ENCODE results near the gene VWA7. TPM values are rescaled to one million over a fixed set of nuclear protein-coding genes. Genes with fewer than 3 reads are reported as not detected.
A peak's percentile ranks its signal among the peaks of the same experiment; 100 is the strongest.
"Not testable (repeated sequence)": the region's sequence is repeated elsewhere in the genome, so short reads cannot be mapped to it uniquely, and the experiment has no call there.

Gene VWA7
- polyA plus RNA-seq, 12 donors, result 1.1 to 4.1 (median 2.1) TPM; not detected in 2

DNA sequence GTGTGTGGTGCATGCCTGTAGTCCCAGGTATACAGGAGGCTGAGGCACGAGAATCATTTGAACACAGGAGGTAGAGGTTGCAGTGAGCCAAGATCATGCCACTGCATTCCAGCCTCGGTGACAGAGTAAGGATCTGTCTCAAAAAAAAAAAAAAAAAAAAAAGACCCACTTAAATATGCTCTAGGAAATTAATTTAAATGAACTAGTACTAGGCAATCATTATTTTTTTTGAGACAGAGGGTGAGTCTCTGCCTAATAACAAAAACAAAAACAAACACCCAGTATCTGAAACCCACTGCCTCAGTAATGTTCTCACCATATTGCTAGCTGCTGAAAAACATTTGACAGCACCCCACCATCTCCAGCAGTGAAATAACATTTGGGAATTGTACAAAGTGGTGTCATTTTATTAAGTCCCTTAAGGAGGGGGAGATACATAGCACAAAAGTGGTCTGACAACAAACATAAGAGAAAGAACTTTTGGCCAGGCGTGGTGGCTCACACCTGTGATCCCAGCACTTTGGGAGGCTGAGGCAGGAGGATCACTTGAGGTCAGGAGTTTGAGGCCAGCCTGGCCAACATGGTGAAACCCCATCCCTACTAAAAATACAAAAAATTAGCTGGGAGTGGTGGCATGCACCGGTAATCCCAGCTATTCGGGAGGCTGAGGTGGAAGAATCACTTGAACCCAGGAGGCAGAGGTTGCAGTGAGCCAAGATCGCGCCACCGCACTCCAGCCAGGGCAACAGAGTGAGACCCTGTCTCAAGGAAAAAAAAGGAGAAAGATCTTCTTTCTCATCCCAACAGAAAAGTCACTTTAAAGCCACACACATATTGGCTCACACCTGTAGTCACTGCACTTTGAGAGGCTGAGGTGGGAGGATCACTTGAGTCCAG is 24.2 kb upstream of the VWA7 start:
- not testable (repeated sequence) for DNase-seq

DNA sequence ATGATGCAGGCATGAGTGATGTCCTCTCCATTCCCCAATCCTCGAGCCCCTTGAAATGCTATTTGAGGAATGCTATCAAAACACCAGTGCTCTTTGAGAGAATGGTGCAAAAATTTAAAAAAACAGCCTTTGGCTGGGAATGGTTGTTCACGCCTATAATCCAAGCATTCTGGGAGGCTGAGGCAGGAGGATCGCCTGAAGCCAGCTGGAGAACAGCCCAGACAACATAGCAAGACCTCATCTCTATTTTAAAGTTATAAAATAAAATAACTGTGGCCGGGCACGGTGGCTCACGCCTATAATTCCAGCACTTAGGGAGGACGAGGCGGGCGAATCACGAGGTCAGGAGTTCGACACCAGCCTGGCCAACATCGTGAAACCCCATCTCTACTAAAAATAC is 22.7 kb upstream of the VWA7 start:
- peak; percentile 38 for DNase-seq

DNA sequence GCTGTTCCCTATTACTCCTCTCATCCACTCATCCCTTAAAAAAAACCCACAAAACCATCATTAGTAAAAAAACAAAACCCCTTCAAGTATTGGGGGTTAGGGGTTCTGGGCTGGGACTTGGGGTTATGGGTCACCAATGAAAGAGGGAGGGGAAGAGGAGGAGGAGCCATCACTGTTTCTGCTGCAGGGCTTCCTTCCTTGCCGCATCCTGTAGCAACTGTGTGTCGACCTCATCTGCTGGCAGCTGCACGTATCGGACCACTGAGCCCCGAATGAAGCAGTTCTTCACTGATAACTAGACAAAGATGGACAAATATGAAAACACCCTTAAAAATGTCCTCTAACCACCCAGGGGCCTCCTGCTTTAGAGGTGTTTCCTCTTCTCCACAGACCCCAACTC is 20.5 kb upstream of the VWA7 start:
- DNase-seq, result no peak

DNA sequence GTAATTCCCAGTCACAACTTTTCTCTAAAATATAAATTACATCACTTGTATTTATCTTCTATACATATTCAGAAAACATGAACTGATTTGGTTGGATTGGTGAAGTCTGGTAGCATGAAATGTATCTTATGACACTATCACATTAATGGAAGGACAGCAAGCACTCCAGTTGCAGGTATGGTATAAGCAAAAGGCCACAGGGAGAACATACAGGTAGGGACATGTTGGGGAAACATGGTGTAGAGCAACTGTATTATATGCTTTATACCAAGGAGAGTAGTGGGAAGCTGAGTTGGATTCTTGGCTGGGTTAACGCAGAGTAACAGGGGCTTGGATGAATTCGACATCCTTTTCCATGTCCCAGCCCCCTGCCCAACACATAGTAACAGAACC is 19.9 kb upstream of the VWA7 start:
- DNase-seq, result no peak

DNA sequence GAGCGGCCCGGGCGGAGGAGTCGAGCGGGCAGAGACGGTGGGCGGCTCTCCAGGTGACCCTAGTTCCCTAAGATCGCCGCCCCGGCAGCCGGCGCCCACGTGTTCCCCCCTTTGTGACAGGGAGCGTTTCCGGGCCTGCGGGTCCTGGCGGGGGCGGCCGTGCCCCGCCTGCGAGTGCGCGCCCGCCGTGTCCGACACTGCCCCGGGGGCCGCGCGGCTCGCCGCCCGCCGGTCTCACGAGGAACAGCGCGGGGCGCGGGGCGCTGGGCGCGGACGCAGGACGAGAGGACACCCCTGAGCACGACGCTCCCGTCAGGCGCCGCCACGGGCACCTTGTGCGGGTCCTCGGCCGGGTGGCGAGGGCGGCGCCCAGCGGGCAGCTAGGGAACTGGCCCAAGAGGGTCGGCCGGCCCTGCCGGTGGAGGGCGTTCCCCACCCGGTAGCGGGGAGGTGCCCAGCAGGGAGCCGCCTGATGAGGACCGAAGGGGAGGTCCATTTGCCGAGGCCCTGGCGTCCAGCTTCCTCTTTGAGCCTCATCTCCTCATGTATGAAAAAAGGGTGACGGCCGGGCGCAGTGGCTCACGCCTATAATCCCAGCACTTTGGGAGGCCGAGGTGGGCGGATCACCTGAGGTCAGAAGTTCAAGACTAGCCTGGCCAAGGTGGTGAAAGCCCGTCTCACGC is 18.6 kb upstream of the VWA7 start, which contains the start of gene VARS1:
Gene VARS1 (minus strand): TSS at position 137 of the 683 bp plus-strand sequence. CDS start 535 bp downstream, outside the sequence.
- DNase-seq, result peak; percentile 82

DNA sequence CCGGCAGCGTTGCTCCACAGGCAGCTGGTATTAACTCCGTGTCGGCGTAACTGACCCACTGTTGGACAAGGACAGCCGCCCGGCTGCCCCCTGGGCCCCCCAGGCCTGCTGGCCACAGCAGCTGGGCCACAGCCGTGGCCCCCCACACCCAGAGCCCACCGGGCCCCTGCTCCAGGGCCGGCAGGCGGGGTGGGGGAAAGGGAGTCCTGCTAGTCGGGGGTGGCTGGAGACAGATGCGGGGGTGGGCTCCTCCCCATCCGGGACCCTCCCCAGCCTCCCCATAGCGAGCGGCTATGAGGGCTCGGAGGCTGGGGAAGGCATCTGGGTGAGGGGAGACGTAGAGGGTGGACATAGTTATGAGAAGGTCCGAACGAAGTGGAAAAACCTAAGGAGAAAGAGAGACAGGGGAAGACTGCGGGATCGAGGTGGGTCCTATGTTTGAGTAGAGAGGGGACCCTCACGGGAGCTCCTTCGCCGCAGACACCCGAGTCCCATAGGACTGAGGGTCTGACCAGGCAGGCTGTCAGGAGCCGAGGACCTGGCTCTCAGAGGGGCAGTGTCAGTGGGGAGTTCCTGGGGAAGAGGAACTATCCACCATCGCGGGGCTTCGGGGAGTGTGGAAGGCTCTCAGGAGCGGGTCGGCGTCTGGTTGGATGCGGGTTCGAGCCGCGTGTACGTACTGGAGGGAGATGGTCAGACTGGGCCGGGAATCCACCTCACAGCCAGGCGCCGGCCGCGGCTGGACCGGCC is 17.9 kb upstream of the VWA7 start:
- DNase-seq, result peak; percentile 19

DNA sequence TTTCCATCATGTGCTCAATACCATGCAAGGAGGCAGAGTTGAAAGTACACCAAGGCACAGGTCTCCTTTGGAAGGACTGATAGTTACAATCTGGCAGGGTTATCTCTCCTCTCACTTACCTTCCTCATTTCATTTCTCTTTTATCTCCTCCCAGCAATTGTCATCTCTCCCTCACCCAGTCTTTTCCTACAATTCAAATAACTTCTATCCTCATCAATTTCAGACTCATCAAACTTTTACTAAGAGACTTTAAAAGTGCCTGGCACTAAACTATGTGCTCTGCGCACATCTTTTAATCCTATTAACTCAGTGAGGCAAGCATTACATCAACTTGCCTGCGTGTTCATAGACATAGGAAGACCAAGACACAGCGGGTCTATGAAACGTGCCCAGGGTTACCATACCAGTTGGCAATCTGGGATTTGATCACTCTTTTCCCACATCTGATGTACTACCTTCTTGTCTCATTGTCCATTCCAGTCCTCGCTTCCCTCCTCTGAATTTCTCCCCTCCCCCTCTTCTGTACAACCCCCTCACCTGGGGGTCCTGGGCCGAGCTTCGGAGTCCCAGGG is 17.3 kb upstream of the VWA7 start:
- peak; percentile 17 for DNase-seq

DNA sequence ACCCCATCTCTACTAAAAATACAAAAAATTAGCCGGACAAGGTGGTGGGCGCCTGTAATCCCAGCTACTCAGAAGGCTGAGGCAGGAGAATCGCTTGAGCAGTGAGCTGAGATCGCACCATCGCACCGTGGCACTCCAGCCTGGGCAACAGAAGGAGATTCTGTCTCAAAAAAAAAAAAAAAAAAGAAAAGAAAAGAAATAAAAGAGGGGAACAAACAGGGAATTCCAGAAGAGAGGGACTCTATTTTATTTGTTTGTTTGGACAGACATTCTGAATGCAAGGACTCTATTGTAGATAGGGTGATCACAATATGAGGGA is 16.8 kb upstream of the VWA7 start:
- DNase-seq, result not testable (repeated sequence)

DNA sequence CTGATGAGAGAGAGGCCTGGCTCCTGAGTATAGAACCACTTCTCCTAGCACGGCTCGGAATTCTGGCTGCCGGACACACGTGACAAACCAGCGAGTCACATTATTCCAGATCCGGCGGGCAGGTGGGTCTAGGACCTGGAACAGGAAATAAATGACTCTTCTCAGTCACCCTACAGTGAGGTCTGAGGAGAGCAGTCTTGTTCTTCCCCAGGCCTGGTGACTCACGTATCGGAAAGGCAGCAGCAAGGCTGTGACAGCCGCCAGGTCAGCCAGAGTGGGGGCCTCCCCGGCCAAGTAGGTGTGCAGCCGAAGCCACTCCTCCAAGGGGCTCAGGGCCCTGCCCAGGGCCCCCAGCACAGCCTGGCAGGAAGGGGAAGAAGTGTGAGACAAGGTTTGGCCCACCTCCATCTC is 15.6 kb upstream of the VWA7 start:
- DNase-seq, result no peak

DNA sequence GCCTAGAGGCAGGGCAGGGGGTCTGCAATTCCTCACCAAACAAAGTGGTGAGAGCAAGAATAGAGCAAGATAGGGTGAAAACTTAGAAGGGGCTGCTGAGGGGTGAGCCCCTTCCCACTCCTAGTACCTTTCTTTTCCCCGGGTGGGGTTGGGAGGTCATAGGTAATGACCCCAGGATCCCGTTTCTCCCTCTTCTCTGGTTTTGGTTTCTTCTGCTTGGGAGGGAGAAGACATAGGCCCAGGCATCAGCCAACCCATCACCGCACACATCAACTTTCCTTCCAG is 14.9 kb upstream of the VWA7 start:
- DNase-seq, result no peak

DNA sequence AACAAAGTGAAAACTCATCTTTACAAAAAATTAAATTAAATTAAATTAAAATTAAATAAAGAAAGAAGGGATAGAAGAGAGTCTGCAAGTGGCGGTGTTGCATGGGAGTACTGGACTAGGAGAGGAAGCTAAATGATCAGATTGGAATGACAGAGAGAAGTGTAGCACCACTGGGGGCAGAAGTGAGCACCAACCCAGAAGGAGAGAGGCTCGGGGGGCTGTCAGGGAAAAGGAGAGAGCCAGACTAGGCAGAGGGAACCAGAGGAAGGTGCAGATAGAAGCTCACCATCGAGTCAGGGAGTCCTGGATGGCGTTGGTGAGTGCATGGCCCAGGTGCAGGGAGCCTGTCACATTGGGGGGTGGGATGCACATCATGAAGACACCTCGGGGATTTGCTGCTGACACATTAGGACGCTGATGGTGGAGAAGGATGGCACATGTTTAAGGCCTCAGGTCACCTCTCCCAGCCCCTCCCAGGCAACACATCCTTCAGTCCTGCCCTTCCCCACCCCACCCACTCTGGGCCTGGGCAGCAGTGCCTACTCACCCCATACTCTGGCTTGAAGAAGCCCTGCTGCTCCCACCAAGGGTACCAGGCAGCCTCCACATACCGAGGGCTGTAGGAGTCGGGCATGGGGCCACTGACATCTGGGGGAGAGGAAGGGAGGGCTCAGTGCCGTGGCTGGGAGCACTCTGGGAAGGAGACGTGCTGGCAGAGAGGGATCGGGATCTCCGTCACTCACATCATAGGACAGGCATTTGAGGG is 14.4 kb upstream of the VWA7 start:
- peak; percentile 46 for DNase-seq

DNA sequence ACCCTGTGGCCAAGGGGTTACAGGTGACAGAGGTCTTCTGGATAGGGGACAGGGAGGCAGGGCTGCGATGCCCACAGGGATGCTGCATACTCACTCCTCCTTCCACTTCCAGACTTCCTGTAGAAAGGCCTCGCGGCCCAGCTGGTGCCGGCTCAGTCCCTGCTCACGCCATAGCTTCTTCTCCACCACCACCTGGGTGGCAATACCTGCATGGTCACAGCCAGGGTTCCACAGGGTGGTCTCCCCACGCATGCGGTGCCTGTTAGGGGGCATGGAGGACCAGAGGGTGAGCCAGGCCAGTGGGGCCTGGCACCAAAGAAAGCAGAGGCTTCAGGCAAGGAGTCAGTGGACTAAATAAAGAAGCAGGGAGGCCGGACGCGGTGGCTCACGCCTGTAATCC is 8.3 kb upstream of the VWA7 start:
- DNase-seq, result no peak

DNA sequence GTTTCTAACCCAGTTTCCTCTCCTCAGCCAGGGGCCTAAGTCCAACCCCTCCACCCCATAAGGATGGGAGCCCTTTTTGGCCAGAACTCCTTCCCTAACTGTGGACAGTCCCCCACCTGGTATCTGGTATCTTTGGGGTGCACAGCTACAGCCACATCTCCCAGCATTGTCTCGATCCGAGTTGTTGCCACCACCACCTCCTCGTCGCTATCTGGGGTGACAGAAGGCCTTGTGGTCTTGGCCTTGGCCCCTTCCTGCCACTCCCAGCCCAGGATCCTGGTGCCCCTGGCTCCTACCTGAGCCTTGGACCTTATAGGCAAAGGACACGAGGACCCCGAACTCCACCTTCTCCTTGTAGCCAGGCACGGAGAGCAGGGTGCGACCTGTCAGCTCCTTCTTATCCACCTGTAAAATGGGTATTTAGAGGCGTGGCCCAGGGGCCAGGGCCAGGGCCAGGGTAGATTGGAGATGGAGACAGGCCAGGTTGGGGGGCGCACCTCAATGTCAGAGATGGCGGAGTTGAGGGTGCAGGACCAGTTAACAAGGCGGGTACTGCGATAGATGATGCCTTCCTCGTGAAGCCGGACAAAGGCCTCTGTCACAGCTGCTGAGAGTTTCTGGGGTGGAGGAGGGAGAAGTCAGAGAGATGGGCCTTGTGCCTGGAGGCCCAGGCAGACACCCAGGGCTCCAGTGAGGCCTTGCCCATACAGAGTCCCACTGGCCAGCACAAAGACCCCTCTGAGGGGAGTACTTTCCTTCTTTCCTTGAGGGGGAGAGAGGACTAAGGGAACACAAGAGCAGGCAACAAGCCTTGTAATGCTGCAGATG is 7.2 kb upstream of the VWA7 start:
- no peak for DNase-seq

DNA sequence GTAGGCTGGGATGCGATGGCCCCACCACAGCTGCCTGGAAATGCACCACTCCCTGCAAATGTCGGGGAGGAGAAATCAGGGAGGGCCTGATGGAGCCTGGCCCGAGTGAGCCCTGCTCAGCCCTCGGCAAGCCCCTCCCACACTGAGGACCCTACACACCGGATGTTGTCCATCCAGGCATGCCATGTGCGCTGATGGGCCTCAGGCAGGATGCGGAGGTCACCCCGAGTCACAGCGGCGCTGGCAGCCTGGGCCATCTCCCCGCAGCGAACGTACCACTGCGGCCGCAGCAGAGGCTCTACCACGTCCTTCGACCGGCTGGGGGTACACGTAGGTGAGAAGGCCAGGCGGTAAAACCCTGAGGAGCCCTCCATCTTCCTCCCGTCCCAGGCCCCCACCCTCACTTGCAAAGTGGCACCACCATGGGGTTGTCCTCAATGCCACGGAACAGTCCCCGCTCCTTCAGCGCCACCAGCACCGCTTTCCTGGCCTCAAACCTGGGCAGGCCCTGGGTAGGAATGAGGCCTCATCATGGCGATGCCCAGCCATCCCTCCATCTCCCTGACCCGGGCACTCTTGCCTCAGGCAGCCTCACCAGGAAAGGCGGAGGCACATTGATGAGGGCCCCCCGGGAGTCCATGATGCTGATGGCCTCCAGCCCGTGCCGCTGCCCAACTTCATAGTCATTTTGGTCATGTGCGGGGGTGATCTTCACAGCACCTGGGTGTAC is 5.2 kb upstream of the VWA7 start:
- no peak for DNase-seq

DNA sequence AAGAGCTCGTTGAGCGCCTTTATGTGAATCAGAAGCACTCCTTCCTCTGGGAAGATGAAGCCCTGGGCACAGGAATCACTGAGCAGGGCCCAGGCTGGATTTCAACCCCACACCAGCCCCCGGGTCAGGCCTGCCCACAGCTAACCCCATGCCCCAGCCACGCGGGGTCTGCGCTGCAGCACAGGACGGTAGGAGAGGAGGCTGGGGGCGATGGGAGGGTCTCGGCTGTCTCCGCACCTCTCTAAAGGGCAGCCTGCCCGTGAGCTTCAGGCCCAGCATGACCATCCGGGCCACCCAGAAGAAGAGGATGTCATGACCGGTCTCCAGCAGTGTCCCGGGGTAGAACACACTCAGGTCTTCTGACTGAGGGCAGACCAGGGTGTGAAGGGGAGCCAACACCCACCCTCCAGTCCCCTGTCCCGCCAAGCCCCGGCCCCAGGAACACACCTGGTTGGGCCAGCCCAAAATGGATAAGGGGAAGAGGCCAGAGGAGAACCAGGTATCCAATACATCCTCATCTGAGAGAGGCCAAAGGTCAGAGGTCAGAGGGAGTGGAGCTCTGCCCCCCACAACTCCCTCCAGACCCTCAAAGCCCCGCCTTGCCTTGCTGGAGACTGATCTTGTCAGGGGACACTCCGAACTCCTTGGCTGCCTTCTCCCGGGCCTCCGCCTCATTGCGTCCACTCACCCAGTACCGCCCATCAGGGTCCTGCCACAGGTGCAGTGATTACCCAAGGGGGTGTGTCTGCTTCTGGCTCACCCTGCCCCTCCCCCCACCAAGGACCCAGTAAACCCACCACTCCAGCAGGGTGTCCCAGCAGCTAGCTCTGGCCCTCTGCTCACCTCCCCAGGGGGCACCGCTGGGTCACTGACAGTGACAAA is 4.4 kb upstream of the VWA7 start:
- DNase-seq, result no peak

DNA sequence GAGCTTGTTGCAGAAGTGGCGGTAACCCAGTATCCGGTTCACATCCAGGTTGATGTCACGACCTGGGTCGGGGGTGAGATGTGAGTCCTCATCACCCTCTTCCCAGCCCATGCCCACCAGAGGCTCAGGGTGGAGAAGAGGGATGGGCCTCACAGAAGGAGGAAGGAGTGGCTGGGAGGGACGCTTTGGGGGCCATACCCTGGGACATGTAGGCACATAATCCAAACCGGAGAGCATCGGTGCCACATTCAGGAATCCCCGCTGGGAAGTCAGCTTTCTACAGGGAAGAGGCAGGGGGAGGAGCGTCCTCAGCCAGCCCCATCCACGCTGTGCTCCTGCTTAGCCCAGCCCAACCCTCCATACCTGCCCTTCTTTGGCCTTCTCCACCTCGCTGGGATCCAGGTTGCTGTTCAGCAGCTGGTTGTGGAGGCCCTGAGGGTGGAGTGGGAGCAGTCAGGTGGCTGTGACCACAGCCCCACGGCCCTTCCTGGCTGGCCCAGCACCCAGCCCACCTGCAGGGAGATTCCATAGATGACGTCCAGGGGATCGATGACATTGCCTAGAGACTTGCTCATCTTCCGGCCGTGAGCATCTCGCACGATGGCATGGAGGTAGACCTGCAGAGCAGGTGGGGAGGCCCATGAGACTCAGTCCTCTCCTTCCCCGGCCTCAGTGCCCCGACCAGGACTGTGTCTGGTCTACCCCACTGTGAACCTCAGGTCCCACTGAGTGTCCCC is 3.5 kb upstream of the VWA7 start:
- no peak for DNase-seq

DNA sequence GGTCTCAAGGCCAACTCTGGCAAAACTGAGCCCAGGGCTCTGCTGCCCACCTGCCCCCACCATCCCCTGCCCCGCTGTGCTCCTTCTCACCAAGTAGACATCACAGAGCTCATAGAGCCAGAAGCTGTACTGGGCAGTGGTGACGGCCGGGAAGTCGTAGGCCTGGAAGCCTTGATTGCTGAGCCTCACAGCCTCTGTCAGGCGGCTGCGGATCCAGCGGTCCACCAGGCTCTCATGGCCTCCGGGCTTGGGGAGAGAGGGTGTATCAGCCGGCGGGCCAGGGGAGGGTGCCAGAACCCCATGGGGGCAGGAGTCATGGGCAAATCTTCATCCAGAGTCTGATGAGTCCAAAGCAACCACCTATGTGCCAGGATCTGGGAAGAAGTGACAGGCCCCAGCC is 2.8 kb upstream of the VWA7 start:
- DNase-seq, result no peak

All from muscle of arm (tissue), 12 donors.